ENCODE measurements around the gene AKT1.

Gene AKT1

DNA sequence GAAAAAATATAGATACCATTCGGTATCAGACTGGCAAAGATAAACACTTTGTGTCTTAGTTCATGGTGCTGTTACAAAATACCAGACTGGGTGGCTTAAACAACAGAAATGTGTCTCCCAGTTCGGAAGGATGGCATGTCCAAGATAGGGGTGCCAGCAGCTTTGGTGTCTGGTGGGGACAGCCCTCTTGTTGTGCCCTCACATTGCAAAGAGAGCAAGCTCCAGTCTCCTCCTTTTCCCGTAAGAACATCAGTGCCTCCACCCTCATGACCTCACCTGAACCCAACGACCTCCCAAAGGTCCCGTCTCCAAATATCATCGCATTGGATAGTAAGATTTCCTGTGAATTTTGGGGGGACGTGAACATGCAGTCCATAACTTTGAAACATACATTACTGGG, 17.7 kb upstream of the AKT1 start:
- DNase-seq (ENCODE audit: extremely low read depth, low read depth): no peak
- TF ChIP-seq, protein P1, sequence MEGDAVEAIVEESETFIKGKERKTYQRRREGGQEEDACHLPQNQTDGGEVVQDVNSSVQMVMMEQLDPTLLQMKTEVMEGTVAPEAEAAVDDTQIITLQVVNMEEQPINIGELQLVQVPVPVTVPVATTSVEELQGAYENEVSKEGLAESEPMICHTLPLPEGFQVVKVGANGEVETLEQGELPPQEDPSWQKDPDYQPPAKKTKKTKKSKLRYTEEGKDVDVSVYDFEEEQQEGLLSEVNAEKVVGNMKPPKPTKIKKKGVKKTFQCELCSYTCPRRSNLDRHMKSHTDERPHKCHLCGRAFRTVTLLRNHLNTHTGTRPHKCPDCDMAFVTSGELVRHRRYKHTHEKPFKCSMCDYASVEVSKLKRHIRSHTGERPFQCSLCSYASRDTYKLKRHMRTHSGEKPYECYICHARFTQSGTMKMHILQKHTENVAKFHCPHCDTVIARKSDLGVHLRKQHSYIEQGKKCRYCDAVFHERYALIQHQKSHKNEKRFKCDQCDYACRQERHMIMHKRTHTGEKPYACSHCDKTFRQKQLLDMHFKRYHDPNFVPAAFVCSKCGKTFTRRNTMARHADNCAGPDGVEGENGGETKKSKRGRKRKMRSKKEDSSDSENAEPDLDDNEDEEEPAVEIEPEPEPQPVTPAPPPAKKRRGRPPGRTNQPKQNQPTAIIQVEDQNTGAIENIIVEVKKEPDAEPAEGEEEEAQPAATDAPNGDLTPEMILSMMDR (IDR thresholded peaks at IDR 0.05; ENCODE audit: low read depth, low read length): no peak

DNA sequence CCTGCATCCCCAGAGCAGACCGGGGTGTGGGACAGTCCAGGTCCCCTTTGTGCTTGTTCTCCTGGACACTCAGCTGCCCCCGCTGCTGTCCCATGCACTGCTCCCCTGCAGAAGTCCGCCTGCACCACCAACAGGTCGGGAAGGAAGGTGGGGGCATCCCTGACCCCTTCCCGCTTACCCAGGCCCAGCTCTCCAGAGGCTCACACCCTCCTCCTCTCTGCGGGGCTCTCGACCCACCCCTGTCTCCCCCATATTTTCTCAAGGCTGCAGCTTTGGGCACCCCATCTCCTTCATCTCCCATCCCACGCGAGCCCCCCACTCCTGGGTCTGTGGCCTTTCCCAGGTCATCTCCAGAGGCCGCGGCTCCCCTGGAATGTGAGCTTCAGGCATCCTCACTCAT, 14.8 kb upstream of the AKT1 start:
- TF ChIP-seq, protein P1 (IDR thresholded peaks at IDR 0.05; ENCODE audit: low read depth, low read length): no peak
- DNase-seq (ENCODE audit: extremely low read depth, low read depth): no peak

DNA sequence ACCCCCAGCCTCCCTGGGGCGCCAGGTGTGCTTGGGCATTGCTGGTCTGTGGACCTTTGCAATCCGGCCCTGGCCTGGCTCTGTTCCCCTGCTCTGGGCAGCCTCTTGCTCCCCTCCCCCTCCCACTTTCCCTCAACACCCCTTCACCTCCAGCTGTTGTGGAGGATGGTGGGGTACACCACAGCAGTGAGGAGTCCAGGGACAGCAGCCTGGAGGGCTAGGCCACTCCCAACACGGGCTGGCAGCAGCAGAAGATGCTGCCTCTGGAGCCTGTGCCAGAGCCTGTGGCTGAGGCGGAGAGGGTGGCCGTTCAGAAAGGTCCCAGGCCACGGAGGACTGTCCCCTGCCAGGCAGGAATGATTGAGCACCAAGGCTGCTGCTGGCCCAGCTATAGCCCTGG, 12.9 kb upstream of the AKT1 start:
- TF ChIP-seq, protein P1 (IDR thresholded peaks at IDR 0.05; ENCODE audit: low read depth, low read length): no peak
- DNase-seq (ENCODE audit: extremely low read depth, low read depth): no peak

DNA sequence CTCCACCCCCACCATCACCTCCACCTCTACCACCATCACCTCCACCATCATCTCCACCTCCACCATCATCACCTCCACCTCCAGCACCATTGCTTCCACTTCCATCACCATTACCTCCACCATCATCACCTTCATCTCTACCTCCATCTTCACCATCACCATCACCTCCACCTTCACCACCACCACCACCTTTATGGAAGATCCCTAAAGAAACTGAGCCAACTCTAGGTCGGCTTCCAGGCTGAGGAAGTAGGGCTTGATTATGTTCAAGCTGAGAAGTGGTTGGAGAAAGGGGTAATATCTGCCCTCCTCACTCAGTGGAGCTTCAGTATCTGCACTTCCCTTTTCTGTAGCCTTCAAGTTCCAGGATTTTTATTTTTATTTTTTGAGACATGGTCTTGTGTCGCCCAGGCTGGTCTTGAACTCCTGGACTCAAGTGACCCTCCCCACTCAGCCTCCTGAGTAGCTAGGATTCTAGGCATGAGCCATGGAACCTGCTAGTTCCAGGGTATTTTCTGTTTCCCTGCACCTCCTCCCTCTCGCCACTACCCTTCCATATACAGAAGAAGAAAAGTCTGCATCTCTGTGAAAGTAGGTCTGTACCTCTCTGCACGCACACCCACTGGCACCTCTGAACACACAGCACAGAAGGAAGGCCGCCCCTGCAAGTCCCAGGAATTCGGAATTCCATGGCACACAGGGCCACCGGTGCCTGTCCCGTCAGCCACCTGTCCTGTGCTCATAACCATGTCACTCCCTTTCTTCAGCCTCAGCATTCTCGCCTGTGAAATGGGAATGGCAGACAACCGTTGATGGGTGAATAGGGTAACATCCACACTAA, 11.3 kb upstream of the AKT1 start:
- no peak for DNase-seq (ENCODE audit: extremely low read depth, low read depth)
- TF ChIP-seq, protein P1 (IDR thresholded peaks at IDR 0.05; ENCODE audit: low read depth, low read length): no peak

DNA sequence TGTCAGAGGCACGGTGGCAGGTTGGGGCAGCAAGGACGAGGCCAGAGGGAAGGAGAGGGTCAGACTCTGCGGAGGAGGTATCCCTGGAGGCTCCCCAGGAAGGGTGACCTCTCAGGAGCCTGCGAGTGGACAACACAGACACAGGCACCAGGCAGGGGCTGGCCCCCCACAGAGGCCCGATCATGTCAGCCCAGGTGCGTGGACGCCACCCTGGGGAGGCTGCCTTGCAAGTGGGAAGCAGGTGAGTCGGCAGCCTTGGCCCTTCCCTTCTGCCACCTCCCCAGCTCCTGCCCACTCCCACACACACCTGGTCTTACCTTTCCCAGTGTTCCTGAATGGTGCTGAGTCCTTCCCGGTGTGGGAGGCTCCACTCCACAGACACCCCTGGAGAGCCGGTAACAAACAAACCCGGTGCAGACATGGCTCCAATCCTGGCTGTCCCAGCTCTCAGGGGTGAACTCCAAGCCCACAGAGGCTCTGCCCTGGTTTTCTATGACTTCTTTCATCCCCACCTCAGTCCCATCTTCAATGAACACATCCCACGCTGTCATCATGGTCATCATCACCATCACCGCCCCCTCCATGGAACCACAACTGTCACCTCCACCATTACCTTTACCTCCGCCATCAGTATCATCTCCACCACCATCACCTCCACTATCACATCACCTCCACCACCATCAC, 10.5 kb upstream of the AKT1 start:
- DNase-seq (ENCODE audit: extremely low read depth, low read depth): no peak
- TF ChIP-seq, protein P1 (IDR thresholded peaks at IDR 0.05; ENCODE audit: low read depth, low read length): no peak

DNA sequence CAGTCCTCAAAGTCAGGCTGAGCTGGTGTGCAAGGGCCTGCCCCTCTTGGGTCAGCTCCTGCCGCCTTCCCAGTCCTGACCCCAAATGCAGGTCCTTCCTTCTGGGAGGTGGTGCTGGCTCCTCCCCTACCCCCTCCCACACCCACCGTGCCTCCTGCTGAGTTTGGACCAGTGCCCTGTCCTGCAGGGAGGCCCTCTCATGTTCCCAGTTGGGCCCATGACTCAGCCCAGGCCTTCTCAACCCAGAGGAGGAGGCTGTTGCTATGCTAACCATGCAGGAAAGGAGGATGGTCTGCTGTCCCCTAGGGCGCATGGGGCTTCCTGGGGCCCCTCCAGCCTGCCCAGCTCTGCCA, 9.8 kb upstream of the AKT1 start:
- no peak for DNase-seq (ENCODE audit: extremely low read depth, low read depth)
- TF ChIP-seq, protein P1 (IDR thresholded peaks at IDR 0.05; ENCODE audit: low read depth, low read length): no peak

Data from AG09319 (cell line).